ENCODE measurements around the gene RP9. TPM values are rescaled to one million over a fixed set of nuclear protein-coding genes. Genes with fewer than 3 reads are reported as not detected.

Gene RP9
- total RNA-seq: 10.3 TPM

- intact Hi-C loops (cut with DNase I): no loop called here
- TF ChIP-seq POLR2A (IDR thresholded peaks at IDR 0.05) (no peak), POLR2AphosphoS5 (IDR thresholded peaks at IDR 0.05; ENCODE audit: insufficient read depth in 1 of 2, low read depth in 1 of 2) (no peak)
- TF ChIP-seq, protein P1, sequence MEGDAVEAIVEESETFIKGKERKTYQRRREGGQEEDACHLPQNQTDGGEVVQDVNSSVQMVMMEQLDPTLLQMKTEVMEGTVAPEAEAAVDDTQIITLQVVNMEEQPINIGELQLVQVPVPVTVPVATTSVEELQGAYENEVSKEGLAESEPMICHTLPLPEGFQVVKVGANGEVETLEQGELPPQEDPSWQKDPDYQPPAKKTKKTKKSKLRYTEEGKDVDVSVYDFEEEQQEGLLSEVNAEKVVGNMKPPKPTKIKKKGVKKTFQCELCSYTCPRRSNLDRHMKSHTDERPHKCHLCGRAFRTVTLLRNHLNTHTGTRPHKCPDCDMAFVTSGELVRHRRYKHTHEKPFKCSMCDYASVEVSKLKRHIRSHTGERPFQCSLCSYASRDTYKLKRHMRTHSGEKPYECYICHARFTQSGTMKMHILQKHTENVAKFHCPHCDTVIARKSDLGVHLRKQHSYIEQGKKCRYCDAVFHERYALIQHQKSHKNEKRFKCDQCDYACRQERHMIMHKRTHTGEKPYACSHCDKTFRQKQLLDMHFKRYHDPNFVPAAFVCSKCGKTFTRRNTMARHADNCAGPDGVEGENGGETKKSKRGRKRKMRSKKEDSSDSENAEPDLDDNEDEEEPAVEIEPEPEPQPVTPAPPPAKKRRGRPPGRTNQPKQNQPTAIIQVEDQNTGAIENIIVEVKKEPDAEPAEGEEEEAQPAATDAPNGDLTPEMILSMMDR (IDR thresholded peaks at IDR 0.05): peak in 2 of 3 experiments; percentile 17 to 50
Measured at GRCh38 chr7:33109005-33109757, at the start of gene RP9. TSS of gene RP9 (minus strand) at chr7:33109404. CDS start at chr7:33109372, 32 bp downstream.

DNA sequence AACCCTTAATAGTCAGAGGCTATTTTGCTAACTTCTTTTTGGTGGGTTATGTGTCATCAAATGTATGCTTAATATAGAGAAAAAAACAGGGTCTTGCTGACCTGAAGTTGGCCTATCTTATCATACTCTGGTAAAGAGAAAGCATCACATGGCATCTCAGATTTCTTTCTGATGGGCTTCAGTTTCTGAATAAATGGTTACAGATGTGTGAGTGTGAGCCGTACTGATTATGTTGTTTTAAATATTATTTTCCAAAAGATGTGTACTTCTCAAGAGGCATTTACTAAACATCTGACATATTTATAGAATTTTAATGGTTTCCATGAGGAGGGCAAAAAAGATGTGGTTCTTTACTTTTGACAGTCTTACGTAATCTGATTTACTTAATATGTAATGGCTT, 48.6 kb upstream of the RP9 start:
- no peak overlapping the region for H3K27ac ChIP-seq
- H3K4me1 ChIP-seq: peaks cover 20% of the 10 kb centered on the region
- H3K4me3 ChIP-seq: no peak overlapping the region
- H3K36me3 ChIP-seq: no peaks in the 10 kb centered on the region
- intact Hi-C loops (cut with DNase I): no loop called here
- TF ChIP-seq POLR2A (IDR thresholded peaks at IDR 0.05): no peak
- DNase-seq (ENCODE audit: extremely low spot score in 2 of 2): no peak
- H3K27me3 ChIP-seq: no peaks in the 10 kb centered on the region
- H3K9me3 ChIP-seq: no peaks in the 10 kb centered on the region

More at GRCh38 chr7:33109005-33109757, at the start of gene RP9:
- Histone ChIP-seq H3K36me3 (no peaks in the 10 kb centered on the region), H3K9me3 (no peaks in the 10 kb centered on the region), H3K27ac (peak within 1 kb of the TSS; percentile 82), H3K4me3 (peak within 1 kb of the TSS; percentile 94 to 99), H3K27me3 (no peaks in the 10 kb centered on the region), H3K4me1 (peaks cover 48% of the 10 kb centered on the region)
- DNase-seq (ENCODE audit: extremely low spot score in 2 of 2): no peak

- peaks cover 20% of the 10 kb centered on the region for H3K4me1 ChIP-seq
- no peak overlapping the region for H3K27ac ChIP-seq
- no peaks in the 10 kb centered on the region for H3K36me3 ChIP-seq
- H3K9me3 ChIP-seq: no peaks in the 10 kb centered on the region
- no peak for DNase-seq (ENCODE audit: extremely low spot score in 2 of 2)
- intact Hi-C loops (cut with DNase I): no loop called here
- no peaks in the 10 kb centered on the region for H3K27me3 ChIP-seq
- no peak overlapping the region for H3K4me3 ChIP-seq
- TF ChIP-seq POLR2A (IDR thresholded peaks at IDR 0.05) (no peak), POLR2AphosphoS5 (IDR thresholded peaks at IDR 0.05; ENCODE audit: insufficient read depth in 1 of 2, low read depth in 1 of 2) (no peak)
- TF ChIP-seq, protein P1 (IDR thresholded peaks at IDR 0.05): no peak
Measured at GRCh38 chr7:33157311-33157710, 48.1 kb upstream of the RP9 start.

DNA sequence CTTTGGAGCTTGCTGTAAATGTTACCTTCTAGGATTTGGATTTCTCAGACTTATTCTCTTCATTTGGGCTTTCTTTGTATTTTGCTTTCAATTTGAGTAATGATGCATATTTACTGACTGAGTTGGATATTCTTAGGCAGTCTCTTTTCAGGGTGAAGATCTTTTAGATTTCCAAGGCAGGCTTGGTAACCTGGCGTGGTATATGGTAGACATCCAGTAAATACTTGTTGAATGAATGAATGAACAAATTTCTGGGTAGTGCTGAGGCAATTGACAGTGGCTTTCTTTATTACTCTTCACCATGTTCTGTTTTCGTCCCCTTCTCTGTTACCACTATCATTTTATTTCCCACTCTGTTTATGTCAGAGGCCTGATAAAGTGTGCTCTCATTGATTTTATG, 47.2 kb upstream of the RP9 start:
- DNase-seq (ENCODE audit: extremely low spot score in 2 of 2): no peak
- intact Hi-C loops (cut with DNase I): no loop called here
- no peaks in the 10 kb centered on the region for H3K9me3 ChIP-seq
- no peak overlapping the region for H3K4me3 ChIP-seq
- TF ChIP-seq, protein P1 (IDR thresholded peaks at IDR 0.05): no peak
- TF ChIP-seq POLR2AphosphoS5 (IDR thresholded peaks at IDR 0.05; ENCODE audit: insufficient read depth in 1 of 2, low read depth in 1 of 2) (no peak), POLR2A (IDR thresholded peaks at IDR 0.05) (no peak)
- no peaks in the 10 kb centered on the region for H3K27me3 ChIP-seq
- H3K27ac ChIP-seq: peak overlapping the region; percentile 21
- H3K4me1 ChIP-seq: peaks cover 20% of the 10 kb centered on the region
- no peaks in the 10 kb centered on the region for H3K36me3 ChIP-seq

DNA sequence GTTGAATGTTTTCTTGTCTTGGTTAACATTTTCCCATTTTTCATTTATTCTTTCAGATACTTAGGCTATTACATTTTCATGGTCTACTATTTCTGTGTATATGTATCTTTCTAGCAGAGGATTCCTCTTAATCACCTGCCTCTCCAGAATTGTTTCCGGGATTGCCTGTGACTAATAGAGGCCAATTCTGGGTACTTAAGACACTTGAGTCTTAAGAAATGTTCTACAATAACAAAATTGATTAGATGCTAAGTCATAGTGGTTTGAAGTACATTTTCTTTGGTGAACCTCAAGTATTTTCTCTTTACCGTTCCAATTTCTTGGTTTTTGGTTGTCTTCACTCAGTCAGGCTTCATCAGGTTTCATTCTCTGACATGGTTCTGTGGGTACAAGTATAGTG, 46.6 kb upstream of the RP9 start:
- DNase-seq (ENCODE audit: extremely low spot score in 2 of 2): no peak
- Histone ChIP-seq H3K4me3 (no peak overlapping the region), H3K4me1 (peaks cover 20% of the 10 kb centered on the region), H3K27ac (no peak overlapping the region), H3K27me3 (no peaks in the 10 kb centered on the region), H3K36me3 (no peaks in the 10 kb centered on the region), H3K9me3 (no peaks in the 10 kb centered on the region)
- TF ChIP-seq POLR2A (IDR thresholded peaks at IDR 0.05) (no peak), POLR2AphosphoS5 (IDR thresholded peaks at IDR 0.05; ENCODE audit: insufficient read depth in 1 of 2, low read depth in 1 of 2) (no peak)
- TF ChIP-seq, protein P1 (IDR thresholded peaks at IDR 0.05): no peak
- intact Hi-C loops (cut with DNase I): no loop called here
